Muscle layer of duodenum (tissue), 2 donors: ENCODE measurements around the gene ARMC9.

Experiments used
- H3K27ac ChIP-seq: one replicate; pipeline ENCODE4 v1.7.0; 2013; ENCODE audit warnings: mild to moderate bottlenecking, low read length
- H3K27me3 ChIP-seq: one replicate; pipeline ENCODE4 v1.7.0; 2013; ENCODE audit warnings: low read depth, mild to moderate bottlenecking, control low read depth, low read length
- H3K36me3 ChIP-seq, 2 donors: one replicate each; pipeline ENCODE4 v1.7.0; 2013; ENCODE audit warnings: low read length in 2 of 2, control low read depth in 1 of 2, mild to moderate bottlenecking in 1 of 2; ENCODE audit not compliant: insufficient read depth in 2 of 2, control insufficient read depth in 1 of 2
- H3K4me1 ChIP-seq, 2 donors: one replicate each; pipeline ENCODE4 v1.7.0; 2013; ENCODE audit warnings: low read length in 2 of 2, mild to moderate bottlenecking in 2 of 2, control low read depth in 1 of 2, moderate library complexity in 1 of 2; ENCODE audit not compliant: insufficient read depth in 2 of 2, control insufficient read depth in 1 of 2
- H3K4me3 ChIP-seq, 2 donors: one replicate each; pipeline ENCODE4 v1.7.0; 2013; ENCODE audit warnings: low read length in 2 of 2, low read depth in 1 of 2, mild to moderate bottlenecking in 1 of 2
- H3K9me3 ChIP-seq, 2 donors: one replicate each; pipeline ENCODE4 v1.7.0; 2013; ENCODE audit warnings: low read length in 2 of 2, control low read depth in 1 of 2, mild to moderate bottlenecking in 1 of 2; ENCODE audit not compliant: control insufficient read depth in 1 of 2
- donor health status: healthy.

Gene ARMC9

DNA sequence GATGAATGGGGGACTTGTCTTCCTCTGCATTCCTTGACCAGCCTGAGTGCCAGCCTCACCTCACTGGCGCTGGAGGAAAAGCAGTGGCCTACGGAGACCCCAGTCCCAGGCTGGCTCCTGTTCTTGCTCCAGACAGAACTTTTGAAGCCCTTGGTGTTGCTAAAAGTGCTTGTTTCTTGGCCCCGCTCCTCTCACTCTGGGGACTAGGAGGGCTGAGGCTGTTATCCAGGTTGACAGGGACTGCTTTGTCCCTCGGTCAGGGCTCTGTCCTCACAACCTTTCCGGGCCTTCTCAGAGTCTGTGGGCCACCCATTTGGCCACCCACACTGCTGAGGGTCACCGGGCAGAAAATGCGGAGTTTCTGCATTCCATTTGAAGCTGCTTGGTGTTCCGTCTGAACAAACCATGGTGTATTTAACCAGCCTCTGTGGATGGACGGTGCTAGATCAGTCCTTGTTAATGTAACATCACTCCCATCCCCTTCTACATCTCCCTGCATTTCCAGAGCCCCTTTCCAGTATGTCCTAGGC is 222.7 kb downstream of the ARMC9 start:
- Histone ChIP-seq H3K36me3 (no peaks in the 10 kb centered on the region), H3K4me3 (no peak overlapping the region), H3K9me3 (no peaks in the 10 kb centered on the region), H3K4me1 (no peaks in the 10 kb centered on the region), H3K27ac (no peak overlapping the region), H3K27me3 (no peaks in the 10 kb centered on the region)

DNA sequence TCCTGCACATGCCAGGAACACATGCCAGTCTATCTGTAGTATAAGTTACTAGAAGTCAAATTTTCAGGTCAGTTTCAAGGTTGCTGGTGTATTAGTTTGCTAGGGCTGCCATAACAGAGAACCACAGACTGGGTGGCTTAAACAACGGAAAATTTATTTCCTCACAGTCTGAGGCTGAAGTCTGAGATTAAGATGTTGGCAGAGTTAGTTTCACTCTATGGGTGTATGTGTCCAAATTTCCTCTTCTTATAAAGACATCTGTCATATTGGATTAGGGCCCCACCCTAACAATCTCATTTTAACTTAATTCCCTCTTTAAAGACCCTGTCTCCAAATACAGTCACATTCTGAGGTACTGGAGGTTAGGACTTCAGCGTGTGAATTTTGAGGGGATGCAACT is 223.6 kb downstream of the ARMC9 start:
- Histone ChIP-seq H3K36me3 (no peaks in the 10 kb centered on the region), H3K27ac (no peak overlapping the region), H3K9me3 (no peaks in the 10 kb centered on the region), H3K4me1 (no peaks in the 10 kb centered on the region), H3K4me3 (no peak overlapping the region), H3K27me3 (no peaks in the 10 kb centered on the region)

DNA sequence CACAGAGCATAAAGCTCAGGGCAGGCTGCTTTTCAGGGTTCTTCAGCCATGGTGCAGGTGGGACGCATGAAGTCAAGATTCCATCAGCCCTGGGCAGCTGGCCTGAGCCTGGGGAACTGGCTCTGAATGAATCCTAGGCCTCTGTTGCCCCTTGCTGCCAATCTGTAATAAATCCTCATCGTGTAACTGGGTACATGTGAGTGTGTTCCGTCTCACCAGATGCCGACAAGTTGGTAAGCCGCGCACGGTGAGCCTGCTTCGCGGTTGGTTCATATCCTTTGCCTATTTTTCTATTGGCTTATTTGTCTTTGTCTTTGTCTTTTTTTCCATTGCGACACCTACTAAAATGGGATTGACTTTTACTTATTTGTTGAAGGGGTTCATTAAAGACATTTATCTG is 224.7 kb downstream of the ARMC9 start:
- Histone ChIP-seq H3K9me3 (no peaks in the 10 kb centered on the region), H3K27ac (no peak overlapping the region), H3K4me1 (no peaks in the 10 kb centered on the region), H3K36me3 (no peaks in the 10 kb centered on the region), H3K4me3 (no peak overlapping the region), H3K27me3 (no peaks in the 10 kb centered on the region)
